Activated T-helper 17 cell treated with anti-CD3 and anti-CD28 coated beads, Interleukin-2, amount 50 U/mL, for 72 hours (primary cell): ENCODE measurements around the gene COL5A2. TPM values are rescaled to one million over a fixed set of nuclear protein-coding genes. Genes with fewer than 3 reads are reported as not detected.

Experiments
- ATAC-seq: fragments of 150-1000 bp; cut with Tn5 transposase; replicated peaks from 2 replicates; pipeline ENCODE4 v1.10.0; 2021; ENCODE audit warnings: mild to moderate bottlenecking, moderate library complexity
- H3K27ac Mint-ChIP-seq: one replicate; pipeline ENCODE4 v1.8.0; 2022; ENCODE audit warnings: mixed read lengths
- H3K27me3 Mint-ChIP-seq: one replicate; pipeline ENCODE4 v1.8.0; 2022; ENCODE audit warnings: mixed read lengths
- H3K36me3 Mint-ChIP-seq: one replicate; pipeline ENCODE4 v1.8.0; 2022; ENCODE audit warnings: low read depth, mild to moderate bottlenecking, mixed read lengths
- H3K4me1 Mint-ChIP-seq: one replicate; pipeline ENCODE4 v1.8.0; 2022; ENCODE audit warnings: mixed read lengths
- H3K4me3 Mint-ChIP-seq: one replicate; pipeline ENCODE4 v1.8.0; 2022; ENCODE audit warnings: mild to moderate bottlenecking, mixed read lengths
- H3K9me3 Mint-ChIP-seq: one replicate; pipeline ENCODE4 v1.8.0; 2022; ENCODE audit warnings: mixed read lengths
- total RNA-seq, 2 donors: library from RNA; stranded (reverse); gene quantifications; one replicate each; pipeline ENCODE4 v1.2.3, GENCODE V29; 2022

The COL5A2 gene
- total RNA-seq, 2 donors from 2014 or later, result 0.32 to 0.77 TPM

- no peak overlapping the region for H3K4me3 Mint-ChIP-seq
- H3K4me1 Mint-ChIP-seq, result no peaks in the 10 kb centered on the region
- ATAC-seq, result no peak
- H3K36me3 Mint-ChIP-seq, result no peaks in the 10 kb centered on the region
- no peaks in the 10 kb centered on the region for H3K9me3 Mint-ChIP-seq
- H3K27me3 Mint-ChIP-seq, result no peaks in the 10 kb centered on the region
- H3K27ac Mint-ChIP-seq, result no peak overlapping the region
Observed at GRCh38 chr2:189083606-189084005, 96.0 kb downstream of the COL5A2 start.

DNA sequence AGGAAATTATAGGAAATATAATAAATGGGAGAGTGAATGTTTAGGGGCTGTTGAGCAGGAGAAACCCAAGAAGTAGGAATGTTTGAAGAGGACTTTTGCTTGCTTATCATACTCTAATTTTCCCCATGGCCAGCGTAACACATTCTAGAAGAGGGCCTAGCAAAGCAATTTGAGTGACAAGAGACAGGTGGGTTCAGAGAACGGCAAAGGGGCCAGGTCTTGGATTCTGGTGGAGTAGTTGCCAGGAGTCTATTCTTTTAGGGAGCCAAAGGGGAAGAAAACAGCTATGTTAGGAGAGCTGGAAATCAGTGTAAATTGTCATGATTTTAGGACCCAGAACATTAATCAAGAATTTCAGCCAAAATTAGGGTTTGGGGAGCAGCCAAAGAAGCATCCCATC is 96.5 kb downstream of the COL5A2 start:
- no peaks in the 10 kb centered on the region for H3K27me3 Mint-ChIP-seq
- no peaks in the 10 kb centered on the region for H3K36me3 Mint-ChIP-seq
- no peaks in the 10 kb centered on the region for H3K4me1 Mint-ChIP-seq
- H3K4me3 Mint-ChIP-seq, result no peak overlapping the region
- no peak overlapping the region for H3K27ac Mint-ChIP-seq
- ATAC-seq, result no peak
- no peaks in the 10 kb centered on the region for H3K9me3 Mint-ChIP-seq

- Mint-ChIP-seq H3K4me1 (no peaks in the 10 kb centered on the region), H3K27me3 (no peaks in the 10 kb centered on the region), H3K27ac (no peak overlapping the region), H3K9me3 (no peaks in the 10 kb centered on the region), H3K36me3 (no peaks in the 10 kb centered on the region), H3K4me3 (no peak overlapping the region)
- ATAC-seq, result no peak
Observed at GRCh38 chr2:189082376-189082975, 97.1 kb downstream of the COL5A2 start.

GRCh38 chr2:189076572-189076971 is 103.0 kb downstream of the COL5A2 start:
- H3K4me3 Mint-ChIP-seq, result no peak overlapping the region
- H3K27ac Mint-ChIP-seq, result no peak overlapping the region
- H3K9me3 Mint-ChIP-seq, result no peaks in the 10 kb centered on the region
- H3K27me3 Mint-ChIP-seq, result no peaks in the 10 kb centered on the region
- no peak for ATAC-seq
- no peaks in the 10 kb centered on the region for H3K36me3 Mint-ChIP-seq
- no peaks in the 10 kb centered on the region for H3K4me1 Mint-ChIP-seq

DNA sequence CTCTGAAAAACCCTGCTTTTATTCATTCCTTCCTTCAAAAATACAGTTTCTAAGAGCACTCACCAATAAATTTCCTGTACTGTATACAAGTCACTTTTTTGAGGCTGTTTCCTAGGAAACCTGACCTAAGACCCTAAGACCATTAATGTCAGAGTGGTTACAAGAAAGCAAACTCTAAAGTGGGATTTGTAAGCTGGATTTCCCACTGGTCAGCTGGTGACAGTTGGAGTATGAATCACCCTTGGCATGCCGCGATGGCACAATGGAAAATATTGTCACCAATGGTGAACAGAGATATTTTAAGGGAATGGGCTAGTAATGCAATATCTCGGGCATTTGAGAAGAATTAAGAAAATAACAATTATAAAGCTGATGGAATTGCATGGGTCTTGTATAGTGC is 103.4 kb downstream of the COL5A2 start:
- Mint-ChIP-seq H3K4me3 (no peak overlapping the region), H3K27ac (no peak overlapping the region)
- ATAC-seq, result no peak

DNA sequence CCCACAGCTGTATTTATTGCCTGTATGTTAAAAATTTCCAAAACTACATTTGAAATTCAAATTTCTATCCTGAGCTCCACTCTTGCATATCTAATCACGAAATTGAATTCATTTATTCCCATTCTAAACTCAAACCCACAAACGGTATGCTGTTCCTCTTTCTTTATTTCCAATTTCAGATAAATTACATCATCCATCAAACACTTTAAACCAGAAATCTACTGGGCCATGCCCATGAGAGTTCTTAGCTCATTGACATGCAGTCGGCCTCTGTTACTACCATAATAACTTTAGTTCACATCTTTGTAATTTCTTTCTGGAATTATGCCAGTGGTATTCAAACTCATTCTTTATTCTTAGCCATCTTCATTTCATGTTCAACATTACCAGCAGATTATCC is 105.1 kb downstream of the COL5A2 start:
- Mint-ChIP-seq H3K9me3 (no peaks in the 10 kb centered on the region), H3K4me1 (no peaks in the 10 kb centered on the region), H3K27ac (no peak overlapping the region), H3K27me3 (no peaks in the 10 kb centered on the region), H3K4me3 (no peak overlapping the region), H3K36me3 (no peaks in the 10 kb centered on the region)
- no peak for ATAC-seq

More for the DNA sequence above, 103.4 kb downstream of the COL5A2 start:
- H3K9me3 Mint-ChIP-seq, result no peaks in the 10 kb centered on the region
- H3K27me3 Mint-ChIP-seq, result no peaks in the 10 kb centered on the region
- H3K4me1 Mint-ChIP-seq, result no peaks in the 10 kb centered on the region
- H3K36me3 Mint-ChIP-seq, result no peaks in the 10 kb centered on the region

DNA sequence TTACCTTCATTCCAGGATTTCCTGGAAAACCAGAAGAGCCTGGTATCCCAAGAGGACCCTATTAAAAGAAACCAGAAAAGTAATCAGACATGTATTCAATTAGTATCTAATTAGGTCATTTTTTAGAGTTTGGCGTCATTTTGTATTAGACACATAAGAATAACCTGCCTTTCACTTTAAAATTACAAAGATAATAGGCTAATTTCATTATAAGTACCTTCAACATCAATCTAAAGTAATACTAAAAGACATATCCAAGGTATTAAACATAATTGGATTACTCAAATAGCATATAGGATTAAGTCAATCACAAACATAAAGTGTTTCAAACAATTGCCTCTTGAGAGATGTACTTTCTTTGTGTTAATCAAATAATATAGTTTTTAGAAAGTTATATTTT is 107.5 kb downstream of the COL5A2 start:
- H3K27me3 Mint-ChIP-seq, result no peaks in the 10 kb centered on the region
- no peak for ATAC-seq
- H3K4me3 Mint-ChIP-seq, result no peak overlapping the region
- H3K4me1 Mint-ChIP-seq, result no peaks in the 10 kb centered on the region
- no peaks in the 10 kb centered on the region for H3K36me3 Mint-ChIP-seq
- H3K9me3 Mint-ChIP-seq, result no peaks in the 10 kb centered on the region
- H3K27ac Mint-ChIP-seq, result no peak overlapping the region

- no peaks in the 10 kb centered on the region for H3K4me1 Mint-ChIP-seq
Observed at GRCh38 chr2:189069855-189070619, 109.5 kb downstream of the COL5A2 start.

DNA sequence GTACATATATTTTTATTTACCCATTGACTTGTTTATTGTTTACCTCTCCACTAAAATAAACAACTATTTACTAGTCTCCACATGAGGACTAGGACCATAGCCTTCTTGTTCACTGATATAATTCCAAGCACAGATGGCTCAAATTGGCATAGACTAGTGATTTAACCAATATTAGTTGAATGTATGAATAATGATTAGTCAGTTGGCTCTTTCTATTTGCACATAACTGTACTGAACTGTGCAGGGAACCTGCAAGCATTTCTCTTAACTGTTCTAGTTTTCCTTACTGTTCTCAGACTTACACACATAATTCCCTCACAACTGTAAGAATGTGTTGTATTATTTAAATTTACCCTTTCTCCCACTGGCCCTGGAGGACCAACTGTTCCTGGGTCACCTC is 113.5 kb downstream of the COL5A2 start:
- H3K4me3 Mint-ChIP-seq, result no peak overlapping the region
- H3K27ac Mint-ChIP-seq, result no peak overlapping the region
- ATAC-seq, result no peak
- H3K9me3 Mint-ChIP-seq, result no peaks in the 10 kb centered on the region
- H3K36me3 Mint-ChIP-seq, result no peaks in the 10 kb centered on the region
- H3K4me1 Mint-ChIP-seq, result no peaks in the 10 kb centered on the region
- H3K27me3 Mint-ChIP-seq, result no peaks in the 10 kb centered on the region

More at GRCh38 chr2:189069855-189070619, 109.5 kb downstream of the COL5A2 start:
- Mint-ChIP-seq H3K27ac (no peak overlapping the region), H3K9me3 (no peaks in the 10 kb centered on the region), H3K27me3 (no peaks in the 10 kb centered on the region), H3K4me3 (no peak overlapping the region), H3K36me3 (no peaks in the 10 kb centered on the region)
- no peak for ATAC-seq

DNA sequence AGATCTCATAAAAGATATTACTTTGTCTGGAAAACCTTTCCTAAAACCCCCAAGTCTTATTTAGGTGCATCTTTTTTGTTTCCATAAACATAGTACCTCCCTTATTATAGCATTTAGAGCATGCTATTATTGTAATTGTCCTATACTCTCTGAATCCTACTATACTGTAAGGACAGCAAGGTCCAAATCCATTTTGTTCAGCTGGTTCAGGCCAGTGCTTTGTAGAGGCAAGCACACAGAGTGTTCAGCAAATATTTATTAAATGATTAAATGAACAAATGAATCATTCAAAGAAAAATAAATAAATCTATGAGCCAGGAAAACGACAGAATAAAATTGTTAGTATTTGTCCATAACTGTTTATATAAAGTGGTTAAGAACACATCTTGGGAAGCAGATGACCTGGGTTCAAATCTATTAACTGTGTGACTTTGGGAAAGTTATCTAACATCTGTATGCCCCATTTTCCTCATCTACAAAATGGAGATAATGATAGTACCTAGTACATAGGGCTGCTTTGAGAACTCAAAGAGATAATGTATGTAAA is 119.4 kb downstream of the COL5A2 start:
- H3K4me3 Mint-ChIP-seq, result no peak overlapping the region
- H3K36me3 Mint-ChIP-seq, result no peaks in the 10 kb centered on the region
- H3K9me3 Mint-ChIP-seq, result no peaks in the 10 kb centered on the region

GRCh38 chr2:189057316-189057715 is 122.2 kb downstream of the COL5A2 start:
- Mint-ChIP-seq H3K27me3 (peaks cover 3% of the 10 kb centered on the region), H3K4me1 (no peaks in the 10 kb centered on the region), H3K4me3 (no peak overlapping the region), H3K9me3 (no peaks in the 10 kb centered on the region), H3K27ac (no peak overlapping the region), H3K36me3 (no peaks in the 10 kb centered on the region)
- ATAC-seq, result no peak

More for the DNA sequence above, 119.4 kb downstream of the COL5A2 start:
- Mint-ChIP-seq H3K4me1 (no peaks in the 10 kb centered on the region), H3K27ac (no peak overlapping the region), H3K27me3 (peaks cover 3% of the 10 kb centered on the region)
- ATAC-seq, result no peak

DNA sequence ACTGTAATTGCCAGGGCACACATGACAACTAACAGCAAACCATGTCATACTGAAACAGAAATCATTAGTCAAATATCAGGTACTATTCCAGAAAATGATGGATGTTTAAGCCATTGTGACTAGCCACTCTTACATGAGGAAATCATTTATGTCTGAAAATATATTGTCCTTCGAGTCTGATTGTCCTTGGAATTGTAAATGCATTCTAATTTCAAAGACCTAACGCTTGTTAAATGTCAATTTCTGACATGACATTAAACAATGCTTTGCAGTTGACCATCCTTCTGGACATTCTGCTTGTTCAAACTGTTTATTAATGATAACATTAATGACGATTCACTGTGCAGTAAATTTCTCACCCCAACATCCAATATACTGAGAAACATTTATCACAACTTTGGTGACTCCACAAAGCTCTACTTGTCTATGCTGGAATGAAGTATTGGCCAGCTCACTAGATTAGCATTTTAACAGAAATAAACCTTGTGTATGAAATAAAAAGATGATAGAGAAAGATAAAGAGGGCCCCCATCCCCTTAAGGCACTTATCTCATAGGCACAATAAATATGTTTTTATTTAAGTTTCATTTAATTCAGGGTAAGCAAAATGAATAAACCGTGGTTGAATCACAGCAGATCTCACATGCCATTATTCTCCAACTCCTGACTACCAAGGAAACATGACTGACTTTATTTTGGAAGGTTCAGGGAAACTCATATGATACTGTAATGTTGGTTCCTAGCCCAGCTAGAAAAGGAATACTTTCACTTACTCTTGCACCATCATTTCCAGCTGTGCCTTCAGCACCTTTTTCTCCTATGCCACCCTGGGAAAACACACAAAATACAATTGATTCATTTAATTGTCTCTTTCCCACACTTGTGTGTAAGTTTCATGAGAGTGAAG is 123.1 kb downstream of the COL5A2 start:
- H3K27ac Mint-ChIP-seq, result no peak overlapping the region
- no peak for ATAC-seq
- no peak overlapping the region for H3K4me3 Mint-ChIP-seq
- peaks cover 3% of the 10 kb centered on the region for H3K27me3 Mint-ChIP-seq
- H3K36me3 Mint-ChIP-seq, result no peaks in the 10 kb centered on the region
- no peaks in the 10 kb centered on the region for H3K9me3 Mint-ChIP-seq
- H3K4me1 Mint-ChIP-seq, result no peaks in the 10 kb centered on the region

- Mint-ChIP-seq H3K9me3 (no peaks in the 10 kb centered on the region), H3K4me1 (no peaks in the 10 kb centered on the region), H3K27ac (no peak overlapping the region), H3K4me3 (no peak overlapping the region), H3K36me3 (no peaks in the 10 kb centered on the region), H3K27me3 (no peaks in the 10 kb centered on the region)
- ATAC-seq, result no peak
Observed at GRCh38 chr2:189050165-189050712, 129.3 kb downstream of the COL5A2 start.

DNA sequence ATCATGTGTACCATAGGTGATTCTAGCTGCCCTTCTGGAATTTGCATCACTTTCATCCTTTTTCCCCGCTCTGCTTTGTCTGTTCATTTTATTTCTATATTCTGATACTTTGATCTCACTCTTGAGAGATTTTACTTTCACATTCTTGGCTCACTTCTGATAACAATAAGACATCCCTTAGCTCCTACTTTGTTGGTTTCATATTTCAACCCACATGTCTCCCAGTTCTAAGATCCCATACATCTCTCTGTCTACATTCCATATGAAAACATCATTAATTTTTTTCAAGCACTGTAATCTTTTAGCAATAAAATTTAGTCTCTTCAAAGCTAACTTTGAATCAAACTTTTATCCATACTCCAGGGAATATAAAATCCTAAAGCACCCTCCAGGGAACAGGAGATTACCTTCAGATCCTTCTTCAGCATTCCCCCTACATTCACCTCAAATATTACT is 129.8 kb downstream of the COL5A2 start:
- H3K9me3 Mint-ChIP-seq, result no peaks in the 10 kb centered on the region

More for the DNA sequence above, 129.8 kb downstream of the COL5A2 start:
- ATAC-seq, result no peak
- Mint-ChIP-seq H3K36me3 (no peaks in the 10 kb centered on the region), H3K27me3 (no peaks in the 10 kb centered on the region), H3K4me3 (no peak overlapping the region), H3K27ac (no peak overlapping the region), H3K4me1 (no peaks in the 10 kb centered on the region)
